Right lobe of liver (tissue), 4 donors: Measurements from ENCODE around the gene DHH.

ENCODE experiments used
- CTCF ChIP-seq, 4 donors: fragments of 200-600 bp in 3 of 4; fragments of 450-650 bp in 1 of 4; IDR thresholded peaks; one replicate each; pipeline versions ENCODE4 v1.5.1 to v1.8.0; 2016 to 2022; ENCODE audit warnings: antibody characterized with exemption in 4 of 4, mild to moderate bottlenecking in 2 of 4
- POLR2A ChIP-seq: fragments of 450-650 bp; IDR thresholded peaks from one replicate; pipeline ENCODE4 v1.6.1; 2017; ENCODE audit warnings: antibody characterized with exemption, mild to moderate bottlenecking
- donor health status: DM: no; HTN: no; CAD: no.
- donor health status: DM: no; HTN: no; CAD: no.
- donor health status: DM: no; HTN: yes; CAD: no.

GRCh38 chr12:49110464-49111155 is 16.0 kb upstream of the DHH start, which contains the start of gene LMBR1L:
- TF ChIP-seq CTCF (IDR thresholded peaks at IDR 0.05) (peak; percentile 28 to 53 (median 48)), POLR2A (peak; percentile 83)
